HEK293T (cell line): Measurements from ENCODE around the gene CYGB.
A peak's percentile ranks its signal among the peaks of the same experiment; 100 is the strongest.

ENCODE experiments used
- CTCF ChIA-PET: fragments of 350-600 bp; formaldehyde crosslinking; extraction: SDS; loops from one replicate; lab custom pipeline; 2021; ENCODE audit warnings: antibody characterized with exemption, inconsistent platforms; lab: Yijun Ruan, JAX
- POLR2A ChIA-PET: fragments of 350-600 bp; formaldehyde crosslinking; extraction: SDS; loops from one replicate; lab custom pipeline; 2020; ENCODE audit warnings: antibody characterized with exemption, inconsistent platforms; lab: Yijun Ruan, JAX
- DNase-seq: peaks from one replicate; pipeline ENCODE4 v3.0.0; 2012; ENCODE audit warnings: mixed read lengths; ENCODE audit errors: extremely low spot score
- ARNT ChIP-seq: fragments of 450-650 bp; IDR thresholded peaks from 2 replicates; pipeline ENCODE4 v1.6.1; 2017; ENCODE audit warnings: mild to moderate bottlenecking
- BHLHE40 ChIP-seq: fragments of 450-650 bp; IDR thresholded peaks from 2 replicates; pipeline ENCODE4 v1.6.1; 2016; ENCODE audit warnings: mild to moderate bottlenecking, moderate library complexity, borderline replicate concordance
- CTBP1 ChIP-seq: fragments of 450-650 bp; IDR thresholded peaks from 2 replicates; pipeline ENCODE4 v1.6.1; 2016; ENCODE audit warnings: borderline replicate concordance
- ELF4 ChIP-seq: fragments of 450-650 bp; IDR thresholded peaks from 2 replicates; pipeline ENCODE4 v1.6.1; 2017; ENCODE audit warnings: antibody characterized with exemption
- FOXA1 ChIP-seq: fragments of 450-650 bp; IDR thresholded peaks from 2 replicates; pipeline ENCODE4 v1.6.1; 2016; ENCODE audit warnings: mild to moderate bottlenecking
- FOXK2 ChIP-seq: fragments of 450-650 bp; IDR thresholded peaks from 2 replicates; pipeline ENCODE4 v1.6.1; 2016; ENCODE audit warnings: mild to moderate bottlenecking
- FOXM1 ChIP-seq: fragments of 450-650 bp; IDR thresholded peaks from 2 replicates; pipeline ENCODE4 v1.6.1; 2017; ENCODE audit warnings: mild to moderate bottlenecking, borderline replicate concordance
- HDGF ChIP-seq: fragments of 450-650 bp; IDR thresholded peaks from 2 replicates; pipeline ENCODE4 v1.6.1; 2017; ENCODE audit warnings: antibody characterized with exemption, borderline replicate concordance
- L3MBTL2 ChIP-seq: fragments of 450-650 bp; conservative IDR thresholded peaks from 2 replicates; pipeline ENCODE4 v1.6.1; 2016; ENCODE audit warnings: mild to moderate bottlenecking
- LEF1 ChIP-seq: fragments of 450-650 bp; IDR thresholded peaks from 2 replicates; pipeline ENCODE4 v1.6.1; 2017; ENCODE audit warnings: mild to moderate bottlenecking, borderline replicate concordance
- NFRKB ChIP-seq: fragments of 450-650 bp; IDR thresholded peaks from 2 replicates; pipeline ENCODE4 v1.6.1; 2016; ENCODE audit warnings: mild to moderate bottlenecking, moderate library complexity
- PKNOX1 ChIP-seq: fragments of 450-650 bp; IDR thresholded peaks from 2 replicates; pipeline ENCODE4 v1.6.1; 2016
- SP1 ChIP-seq: fragments of 450-650 bp; IDR thresholded peaks from 2 replicates; pipeline ENCODE4 v1.6.1; 2017
- SUZ12 ChIP-seq: fragments of 450-650 bp; IDR thresholded peaks from 2 replicates; pipeline ENCODE4 v1.6.1; 2016; ENCODE audit warnings: mild to moderate bottlenecking
- TARDBP ChIP-seq: fragments of 450-650 bp; IDR thresholded peaks from 2 replicates; pipeline ENCODE4 v1.6.1; 2016
- ZNF384 ChIP-seq: fragments of 450-650 bp; IDR thresholded peaks from 2 replicates; pipeline ENCODE4 v1.6.1; 2016

Gene CYGB

GRCh38 chr17:76570877-76571471 lies 33.5 kb upstream of the CYGB start:
- TF ChIP-seq L3MBTL2, result no peak
- no peak for DNase-seq
- CTCF ChIA-PET, result interaction anchor here (1.1 kb wide), 1 partner anchor 13 kb away, joined by 3 read pairs; no protein-coding TSS in a partner anchor
- POLR2A ChIA-PET, result interaction anchor here (1.3 to 3.0 kb wide), 3 partner anchors 9 to 41 kb away, joined by 4 to 14 read pairs (median 4); no protein-coding TSS in a partner anchor

DNA sequence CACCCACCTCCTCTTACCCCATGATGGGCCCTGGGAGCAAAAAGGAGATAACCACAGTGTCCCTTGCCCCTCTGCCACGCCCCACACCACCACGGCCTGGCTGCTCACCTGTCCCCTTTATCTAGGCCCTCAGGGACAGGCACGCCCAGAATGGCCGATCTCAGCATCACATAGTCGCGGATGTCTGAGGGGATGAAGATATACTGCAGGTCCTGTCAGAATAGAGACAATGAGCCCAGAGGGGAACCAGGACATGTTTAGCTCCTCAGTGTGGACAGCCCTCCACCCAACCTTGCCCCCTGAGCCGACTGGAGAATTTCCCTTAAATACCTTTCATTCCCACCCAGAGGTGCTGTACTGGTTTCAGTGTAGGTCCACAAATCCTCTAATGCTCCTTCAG lies 32.9 kb upstream of the CYGB start:
- no peak for TF ChIP-seq NFRKB
- no peak for DNase-seq
- ChIA-PET POLR2A (interaction anchor here (1.7 to 3.0 kb wide), 2 partner anchors 13 to 41 kb away, joined by 4 to 14 read pairs; no protein-coding TSS in a partner anchor), CTCF (interaction anchor here (1.2 kb wide), 1 partner anchor 53 kb away, joined by 4 read pairs; no protein-coding TSS in a partner anchor)

DNA sequence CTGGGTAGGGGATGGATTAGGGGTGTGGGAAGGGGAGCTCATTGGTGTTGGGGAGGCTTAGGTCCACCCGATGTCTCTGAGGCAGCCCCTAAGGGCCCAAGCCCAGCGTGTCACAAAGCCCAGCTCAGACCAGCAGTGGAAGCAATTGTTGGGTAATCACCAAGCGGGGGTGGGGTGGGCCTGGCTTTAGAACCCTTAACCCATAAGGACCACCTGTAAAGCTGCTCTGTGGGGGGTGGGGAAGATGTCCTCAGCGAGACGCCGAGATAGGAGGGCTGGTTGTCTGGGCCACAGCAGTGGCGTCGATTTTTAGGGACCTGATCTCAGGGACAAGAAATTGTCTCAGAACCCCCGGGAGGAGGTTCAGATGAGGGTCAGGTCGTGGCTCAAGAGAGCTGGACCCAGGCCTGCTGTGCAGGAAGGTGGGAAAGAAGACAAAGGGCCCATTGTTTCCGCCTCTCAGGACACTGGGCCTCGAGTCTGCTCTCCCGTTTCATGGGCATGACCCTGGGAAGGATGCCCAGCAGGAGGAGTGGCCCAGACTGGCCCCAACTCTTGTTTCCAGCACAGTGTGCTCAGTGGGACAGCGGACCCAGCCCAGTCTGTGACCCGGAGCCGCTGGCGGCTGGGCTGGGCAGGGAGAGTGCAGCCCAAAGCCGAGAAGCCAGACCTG lies 32.2 kb upstream of the CYGB start:
- DNase-seq, result no peak
- CTCF ChIA-PET, result interaction anchor here (1.2 kb wide), 1 partner anchor 54 kb away, joined by 4 read pairs; no protein-coding TSS in a partner anchor
- TF ChIP-seq LEF1 (no peak), BHLHE40 (no peak), FOXA1 (no peak), PKNOX1 (no peak), ELF4 (no peak), SUZ12 (no peak), FOXK2 (no peak), NFRKB (no peak), ZNF384 (no peak), CTBP1 (no peak), HDGF (no peak), SP1 (no peak), ARNT (no peak), TARDBP (no peak), FOXM1 (no peak), L3MBTL2 (no peak)
- POLR2A ChIA-PET, result interaction anchor here (3.0 kb wide), 1 partner anchor 12 kb away, joined by 14 read pairs; no protein-coding TSS in a partner anchor

DNA sequence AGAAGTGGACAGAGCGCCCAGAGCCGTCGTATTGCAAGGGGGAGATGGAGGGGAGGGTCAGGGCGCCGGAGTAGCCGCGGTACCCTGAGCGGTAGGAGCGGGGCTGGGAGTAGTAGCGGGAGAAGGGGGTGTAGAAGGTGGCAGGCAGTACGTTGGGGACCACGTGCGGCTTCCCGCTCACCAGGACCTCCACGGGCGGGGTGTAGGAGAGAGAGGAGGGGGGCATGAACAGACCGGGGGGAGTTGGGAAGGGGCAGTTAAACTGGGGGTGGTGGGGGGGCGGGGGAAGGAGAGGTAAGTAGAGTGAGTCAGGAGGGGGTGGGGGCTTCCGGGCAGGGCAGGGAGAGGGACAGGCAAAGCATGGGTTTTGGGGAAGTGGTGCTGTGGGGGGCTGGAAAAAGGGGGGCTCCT lies 31.3 kb upstream of the CYGB start:
- CTCF ChIA-PET, result no interaction called here
- DNase-seq, result no peak
- POLR2A ChIA-PET, result interaction anchor here (1.6 to 3.0 kb wide), 2 partner anchors 11 to 103 kb away, joined by 7 to 14 read pairs; no protein-coding TSS in a partner anchor
- no peak for TF ChIP-seq ARNT
- no peak for TF ChIP-seq FOXM1
- TF ChIP-seq NFRKB, result no peak
- peak; percentile 28; the same call in 1 of the 2 replicates for TF ChIP-seq L3MBTL2

DNA sequence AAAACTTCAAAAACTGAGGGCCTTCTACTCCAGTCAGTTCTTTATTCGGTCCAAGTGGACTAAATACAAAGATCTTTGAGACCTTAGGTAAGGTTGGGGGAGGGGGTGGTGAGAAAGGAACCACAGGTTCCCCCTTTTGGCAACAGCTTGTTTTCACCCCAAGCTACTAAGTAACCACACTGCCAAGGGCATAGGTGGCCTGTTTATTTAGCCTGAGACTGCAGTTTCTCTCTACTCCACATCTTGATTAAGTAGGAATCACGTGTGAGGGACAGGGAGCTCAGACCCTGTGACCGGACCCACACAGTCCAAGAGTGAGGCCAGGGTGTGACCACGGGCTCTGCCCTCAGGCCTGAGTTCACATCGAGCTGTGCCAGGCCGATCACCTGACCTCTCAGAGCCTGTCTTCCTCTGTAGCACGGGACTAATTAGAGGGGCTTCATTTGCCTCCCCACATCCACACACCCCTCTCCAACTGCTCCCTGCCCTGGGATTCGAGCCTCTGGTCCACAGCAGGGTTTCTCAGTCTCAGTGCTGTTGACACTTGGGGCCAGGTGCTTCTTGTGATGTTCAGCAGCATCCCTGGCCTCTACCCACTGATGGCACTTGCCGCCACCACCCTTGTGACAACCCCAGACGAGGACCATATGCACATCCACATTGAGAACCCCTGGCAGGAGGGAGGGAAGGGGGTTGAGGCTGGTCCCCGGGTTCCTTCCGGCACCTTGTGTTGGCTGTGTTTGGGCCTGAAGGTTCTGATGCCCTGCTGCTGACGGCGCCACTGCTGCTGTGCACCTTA lies 30.3 kb upstream of the CYGB start:
- CTCF ChIA-PET, result interaction anchor here (0.5 to 2.7 kb wide), 2 partner anchors 10 to 190 kb away, joined by 5 to 11 read pairs; no protein-coding TSS in a partner anchor
- no peak for DNase-seq

More for the DNA sequence above, 30.3 kb upstream of the CYGB start:
- no peak for TF ChIP-seq ELF4
- no peak for TF ChIP-seq PKNOX1
- no peak for TF ChIP-seq ARNT
- TF ChIP-seq SP1, result no peak
- TF ChIP-seq ZNF384, result no peak
- no peak for TF ChIP-seq CTBP1
- TF ChIP-seq FOXK2, result no peak
- no peak for TF ChIP-seq TARDBP
- TF ChIP-seq HDGF, result no peak
- TF ChIP-seq L3MBTL2, result no peak
- TF ChIP-seq NFRKB, result no peak
- no peak for TF ChIP-seq SUZ12
- TF ChIP-seq FOXA1, result no peak
- no peak for TF ChIP-seq FOXM1
- POLR2A ChIA-PET, result interaction anchor here (0.9 to 2.9 kb wide), 10 partner anchors 8 to 104 kb away, joined by 3 to 22 read pairs (median 3); partner anchors contain the start of genes PRCD and ST6GALNAC2
